Measurements from ENCODE around the gene AK9. TPM values are rescaled to one million over a fixed set of nuclear protein-coding genes. Genes with fewer than 3 reads are reported as not detected.

AK9 gene
- total and polyA plus RNA-seq, 4 donors, result 2.7 to 12.5 (median 10.8) TPM

DNA sequence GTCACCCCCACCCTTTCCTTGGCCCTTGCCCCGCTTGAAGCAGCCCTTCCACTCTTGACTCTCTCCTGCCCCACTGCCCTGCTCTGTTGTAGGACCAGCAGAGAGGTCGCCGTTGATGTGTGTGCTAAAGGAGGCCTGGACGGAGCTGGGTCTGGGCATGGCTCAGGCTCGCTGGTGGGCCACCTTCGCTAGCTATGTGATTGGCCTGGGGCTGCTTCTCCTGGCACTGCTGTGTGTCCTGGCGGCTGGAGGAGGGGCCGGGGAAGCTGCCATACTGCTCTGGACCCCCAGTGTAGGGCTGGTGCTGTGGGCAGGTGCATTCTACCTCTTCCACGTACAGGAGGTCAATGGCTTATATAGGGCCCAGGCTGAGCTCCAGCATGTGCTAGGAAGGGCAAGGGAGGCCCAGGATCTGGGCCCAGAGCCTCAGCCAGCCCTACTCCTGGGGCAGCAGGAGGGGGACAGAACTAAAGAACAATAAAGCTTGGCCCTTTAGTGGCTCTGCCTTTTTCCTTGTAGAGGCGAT, 247.5 kb downstream of the AK9 start:
- H3K4me1 ChIP-seq (ENCODE audit: control insufficient read depth in 1 of 2, insufficient read depth in 2 of 2, low read length in 2 of 2), result no peaks in the 10 kb centered on the region
- H3K36me3 ChIP-seq (ENCODE audit: control insufficient read depth in 1 of 2, insufficient read depth in 2 of 2, low read length in 1 of 2), result peaks cover 0 to 2% of the 10 kb centered on the region in 2 donors
- no peak overlapping the region for H3K27ac ChIP-seq (ENCODE audit: low read depth in 1 of 2, low read length in 2 of 2)
- DNase-seq (no peak), ATAC-seq (ENCODE audit: low FRiP score) (no peak)
- H3K9me3 ChIP-seq (ENCODE audit: control insufficient read depth, low read length), result no peaks in the 10 kb centered on the region
- intact Hi-C loops (cut with DNase I), result no loop called here
- no peak overlapping the region for H3K4me3 ChIP-seq (ENCODE audit: low read length in 2 of 2)
- H3K27me3 ChIP-seq (ENCODE audit: control insufficient read depth in 1 of 2, insufficient read depth in 2 of 2, low read length in 1 of 2), result no peaks in the 10 kb centered on the region
- WGBS, 2 donors, result 94 to 95% methylated on average over 10 of the region's 10 CpGs

Other genes with a start within 250 kb of the AK9 start
- 10 to 100 TPM; 48.8 to 60.8 TPM for gene MICAL1, start 235.4 kb downstream of the AK9 start, total RNA-seq
- gene MICAL1, start 235.4 kb downstream of the AK9 start, polyA plus RNA-seq, result 100 to 1,000 TPM in 1 of 2 donors, 10 to 100 TPM in 1; 32.4 to 199 TPM
- gene ZBTB24, start 208.0 kb downstream of the AK9 start, total RNA-seq, result 1 to 10 TPM; 6.8 to 8.3 TPM
- 1 to 10 TPM; 2.0 to 3.1 TPM for gene ZBTB24, start 208.0 kb downstream of the AK9 start, polyA plus RNA-seq
- gene FIG4, start 94 bp upstream of the AK9 start, total RNA-seq, result 10 to 100 TPM; 21.7 to 26.7 TPM
- 10 to 100 TPM in 1 of 2 donors, 1 to 10 TPM in 1; 7.1 to 11.1 TPM for gene FIG4, start 94 bp upstream of the AK9 start, polyA plus RNA-seq

Measured in aorta (tissue), 5 donors.